ENCODE measurements around the gene TCTA.

DNA sequence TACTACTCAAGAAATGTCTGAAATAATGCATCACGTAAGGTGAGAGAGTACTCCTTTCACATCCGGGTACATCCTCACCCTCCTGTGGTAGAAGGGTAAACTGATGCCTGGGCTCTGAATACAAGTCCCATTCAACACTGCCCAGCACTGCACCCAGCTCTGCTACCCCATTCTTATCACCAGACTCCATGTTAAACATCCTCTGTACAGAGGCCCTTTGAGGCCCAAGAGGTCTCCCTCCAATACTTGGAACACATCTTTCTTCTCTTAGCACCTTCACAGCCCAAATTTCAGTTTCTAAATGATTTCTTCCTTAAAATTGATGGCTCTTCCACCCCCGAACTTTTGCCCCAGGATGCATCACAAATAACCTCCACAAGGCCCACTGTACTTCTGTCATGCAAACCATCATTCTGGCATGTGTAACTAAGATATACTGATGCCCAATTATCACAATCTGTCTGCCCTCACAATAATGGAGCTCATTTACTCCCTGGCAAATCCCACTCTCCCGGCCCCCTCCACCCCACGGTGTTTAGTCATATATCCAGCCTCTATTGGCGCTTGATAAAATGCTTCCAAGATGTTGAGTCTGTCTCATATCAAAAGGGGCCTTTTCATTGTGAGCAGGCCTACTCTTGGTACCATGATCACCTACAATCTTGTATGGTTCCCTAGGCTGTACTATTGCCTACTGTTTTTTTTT lies 41.5 kb upstream of the TCTA start:
- TF ChIP-seq CTCF (IDR thresholded peaks at IDR 0.05; ENCODE audit: low read depth, low read length) (no peak), POLR2A (IDR thresholded peaks at IDR 0.05; ENCODE audit: extremely low read depth, insufficient read length) (no peak), MYC (IDR thresholded peaks at IDR 0.05; ENCODE audit: low read depth, low read length) (no peak), MAX (IDR thresholded peaks at IDR 0.05; ENCODE audit: low read depth, low read length) (no peak)

Measured in NB4 (cell line).